Stimulated activated CD4-positive, alpha-beta T cell treated with anti-CD3 and anti-CD28 coated beads, TNF-alpha, amount 100 ng/mL, for 4 hours (primary cell): ENCODE data around the gene NACC2.
"Not testable (repeated sequence)": the region's sequence is repeated elsewhere in the genome, so short reads cannot be mapped to it uniquely, and the experiment has no call there.

ENCODE experiments used
- DNase-seq, 3 experiments: peaks; one replicate each; pipeline ENCODE4 v3.0.0-alpha.2; 2020; ENCODE audit warnings: low read depth in 3 of 3

NACC2 gene

DNA sequence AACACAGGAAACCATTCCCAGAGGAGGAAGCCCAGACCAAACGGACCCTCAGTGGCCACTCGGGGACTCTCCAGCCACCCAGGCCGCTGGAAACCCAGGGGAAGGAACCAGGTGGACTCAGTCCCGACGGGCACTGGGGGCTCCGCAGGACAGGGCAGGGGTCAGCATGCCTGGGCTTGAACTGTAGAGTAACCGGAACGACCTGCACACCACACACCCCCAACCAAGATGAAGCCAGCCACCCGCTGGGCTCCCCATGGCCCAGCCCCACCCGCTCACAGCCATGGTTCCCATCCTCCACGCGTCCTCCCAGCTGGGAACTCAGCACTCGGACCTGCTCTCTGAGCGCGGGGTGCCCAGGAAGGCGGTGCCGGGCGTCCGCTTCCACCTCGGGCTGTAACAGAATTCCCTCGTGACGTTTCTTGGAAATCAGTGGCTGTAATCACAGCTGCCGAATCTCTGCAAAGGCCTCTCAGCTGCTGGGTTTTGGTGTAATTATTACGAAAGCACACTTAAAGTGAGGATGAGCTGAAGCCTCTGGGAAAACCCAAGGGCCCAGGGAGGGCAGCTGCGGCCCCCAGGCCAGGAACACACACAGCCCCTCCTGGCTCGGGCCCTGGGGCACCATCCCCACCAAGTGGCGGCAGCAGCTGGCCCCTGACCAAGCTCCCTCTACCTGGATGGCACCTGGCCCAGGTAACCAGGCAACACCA, 13.8 kb downstream of the NACC2 start:
- DNase-seq: no peak

DNA sequence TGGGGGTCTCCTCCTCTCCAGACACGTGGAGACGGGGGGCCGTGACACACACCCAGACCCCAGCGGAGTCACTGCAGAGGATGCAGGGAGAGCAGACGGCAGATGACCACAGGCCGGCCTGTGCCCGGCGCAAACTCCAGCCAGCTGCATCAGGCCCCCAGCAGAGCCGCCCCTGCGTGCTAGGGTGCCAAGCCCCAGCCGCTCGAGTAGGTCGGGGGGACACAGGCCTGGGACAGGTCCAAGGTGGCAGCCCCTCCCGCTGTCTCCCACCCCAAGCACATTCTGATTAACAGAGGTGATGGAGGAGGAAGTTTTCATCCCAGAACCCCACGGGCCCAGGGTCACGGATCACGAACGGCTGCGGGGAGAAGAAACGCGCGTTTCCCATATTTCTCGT, 14.4 kb downstream of the NACC2 start:
- no peak for DNase-seq

DNA sequence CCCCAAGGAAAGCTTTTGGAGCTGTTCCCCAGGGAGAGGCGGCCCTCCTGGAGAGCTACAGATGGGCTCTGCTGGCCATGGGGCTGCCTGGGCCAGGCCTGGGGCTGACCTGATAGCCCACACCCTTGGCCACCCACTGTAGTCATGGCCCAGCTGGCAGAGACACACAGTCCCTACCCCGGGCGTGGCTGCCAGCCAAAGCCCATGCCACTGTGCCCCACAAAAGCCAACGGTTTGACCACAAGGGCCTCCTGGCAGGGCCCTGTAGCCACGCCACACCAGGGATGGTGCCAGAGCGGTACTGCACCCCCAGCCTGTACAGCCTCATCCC, 15.2 kb downstream of the NACC2 start:
- no peak for DNase-seq

DNA sequence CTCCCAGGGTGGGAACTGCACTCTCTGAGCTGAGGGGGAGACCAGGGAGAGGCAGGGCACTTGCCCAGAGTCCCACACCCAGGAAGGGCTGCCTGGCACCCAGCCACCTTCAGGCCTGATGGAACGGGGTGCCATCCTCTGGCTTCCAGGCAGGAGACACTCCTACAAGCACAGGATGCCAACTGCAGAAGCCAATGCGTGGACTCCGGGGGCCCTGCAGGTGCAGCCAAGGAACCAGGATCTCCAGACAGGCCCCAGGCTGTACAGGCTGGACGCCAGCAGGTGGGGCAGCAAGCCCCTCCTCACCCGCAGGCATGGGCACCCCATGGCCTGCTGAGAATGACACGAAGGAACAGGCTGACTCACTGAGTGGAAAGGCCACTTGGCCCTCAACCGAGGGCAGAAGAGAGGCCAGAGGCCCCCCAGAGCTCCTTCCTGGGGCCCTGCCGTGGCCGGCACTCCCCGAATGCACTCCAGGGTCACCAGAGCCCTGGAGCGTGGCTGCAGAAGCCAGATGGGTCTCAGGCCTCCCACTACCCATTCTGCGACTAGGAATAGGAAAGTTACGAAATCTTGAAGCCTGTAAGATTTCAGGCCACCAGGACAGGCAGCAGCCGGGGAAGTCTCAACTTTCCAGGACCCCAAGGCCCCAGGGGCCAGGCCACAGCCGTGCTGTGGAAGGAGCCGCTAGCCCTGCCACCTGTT, 15.7 kb downstream of the NACC2 start:
- no peak for DNase-seq

DNA sequence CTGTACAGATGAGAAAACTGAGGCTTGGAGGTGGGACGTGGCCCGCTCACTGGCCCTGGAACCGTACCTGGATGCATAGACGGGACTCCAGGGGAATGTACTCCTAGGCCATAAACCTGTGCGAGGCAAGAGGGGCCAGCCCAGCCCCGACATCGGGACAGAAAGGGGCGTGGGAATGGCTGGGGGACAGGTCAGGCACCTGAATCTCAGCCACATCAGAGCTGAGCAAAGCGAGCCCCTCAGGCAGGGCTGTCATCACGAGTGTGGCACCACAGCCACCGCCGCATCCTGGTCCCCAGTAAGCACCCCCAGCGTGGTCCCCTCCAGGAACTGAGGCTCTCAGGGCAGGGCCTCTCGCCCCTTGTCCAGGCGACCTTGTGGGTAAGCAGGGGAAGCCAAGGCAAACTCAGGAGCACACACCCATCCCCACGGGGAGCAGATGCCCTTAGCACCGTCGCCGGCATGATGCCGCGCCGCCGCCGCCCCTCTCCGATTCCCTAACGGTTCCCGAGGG, 16.5 kb downstream of the NACC2 start:
- DNase-seq: no peak

DNA sequence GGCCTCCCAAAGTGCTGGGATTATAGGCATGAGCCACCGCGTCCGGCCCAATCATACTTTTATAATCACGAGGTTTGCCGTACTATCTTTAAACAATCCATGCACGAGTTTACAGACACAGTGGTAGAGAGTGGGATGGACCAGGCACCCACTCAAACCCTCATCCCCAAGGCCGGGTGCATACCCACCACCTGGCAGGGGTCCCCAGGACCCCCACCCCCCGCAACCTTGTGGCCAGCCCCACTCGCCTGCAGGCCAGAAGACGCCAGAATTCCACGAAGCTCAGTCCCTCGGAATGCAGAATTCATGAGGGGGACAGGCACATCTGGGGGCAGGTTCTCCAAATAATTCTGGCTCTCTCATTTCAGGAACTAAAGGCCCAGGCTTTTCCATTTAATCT, 17.1 kb downstream of the NACC2 start:
- DNase-seq: no peak

DNA sequence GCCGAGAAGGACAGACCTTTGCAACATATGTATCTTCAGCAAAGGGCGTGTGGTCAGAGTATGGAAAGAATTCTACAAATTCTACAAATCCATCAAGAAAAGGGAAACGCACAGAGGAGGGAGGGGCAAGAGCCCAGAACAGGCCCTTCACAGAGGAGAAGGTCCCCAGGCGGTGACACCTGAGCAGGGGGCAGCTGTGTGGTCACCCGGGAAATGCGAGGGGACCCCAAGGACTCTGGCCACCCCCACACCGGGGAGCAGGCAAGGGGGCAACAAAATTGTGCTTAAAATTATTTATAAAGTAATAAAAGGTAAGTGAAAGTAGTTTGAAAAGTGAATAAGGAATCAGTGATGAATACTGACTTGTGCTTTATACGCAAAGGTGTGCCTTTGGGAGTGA, 17.6 kb downstream of the NACC2 start:
- no peak for DNase-seq

DNA sequence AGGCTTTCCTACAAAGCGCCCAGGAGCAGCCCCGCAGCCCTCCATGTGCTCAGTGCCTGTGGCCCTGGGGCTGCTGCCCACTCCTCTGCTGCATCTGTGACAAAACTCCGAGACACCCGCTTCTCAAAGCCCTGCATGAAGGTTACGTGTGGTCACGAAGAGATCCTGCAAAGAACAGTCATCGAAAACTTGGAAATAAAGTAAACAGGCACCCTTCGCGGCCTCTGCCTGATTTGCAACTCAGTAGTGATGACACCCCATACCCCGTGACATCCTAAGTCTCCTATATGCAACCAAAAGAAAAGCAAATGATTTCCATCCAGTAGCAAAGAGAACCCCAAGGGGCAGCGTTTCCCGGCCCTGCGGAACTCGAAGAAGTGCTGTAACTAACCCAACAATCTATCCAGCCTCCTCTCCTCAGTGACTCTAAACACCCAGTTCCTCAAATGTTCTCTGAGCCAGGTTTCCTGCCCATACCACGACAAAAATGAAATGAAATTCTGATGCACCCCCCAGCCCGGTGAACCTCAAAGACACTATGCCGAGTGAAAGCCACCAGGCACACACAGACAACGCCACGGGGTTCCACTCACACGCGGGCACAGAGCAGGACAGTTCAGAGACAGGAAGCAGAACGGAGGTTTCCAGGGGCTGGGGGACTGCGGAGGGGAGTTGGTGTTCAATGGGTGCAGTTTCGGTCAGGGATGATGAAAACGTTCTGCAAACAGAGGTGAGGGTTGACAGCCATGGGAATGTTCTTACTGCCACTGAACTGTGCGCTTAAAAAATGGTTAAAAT, 19.0 kb downstream of the NACC2 start:
- no peak for DNase-seq

DNA sequence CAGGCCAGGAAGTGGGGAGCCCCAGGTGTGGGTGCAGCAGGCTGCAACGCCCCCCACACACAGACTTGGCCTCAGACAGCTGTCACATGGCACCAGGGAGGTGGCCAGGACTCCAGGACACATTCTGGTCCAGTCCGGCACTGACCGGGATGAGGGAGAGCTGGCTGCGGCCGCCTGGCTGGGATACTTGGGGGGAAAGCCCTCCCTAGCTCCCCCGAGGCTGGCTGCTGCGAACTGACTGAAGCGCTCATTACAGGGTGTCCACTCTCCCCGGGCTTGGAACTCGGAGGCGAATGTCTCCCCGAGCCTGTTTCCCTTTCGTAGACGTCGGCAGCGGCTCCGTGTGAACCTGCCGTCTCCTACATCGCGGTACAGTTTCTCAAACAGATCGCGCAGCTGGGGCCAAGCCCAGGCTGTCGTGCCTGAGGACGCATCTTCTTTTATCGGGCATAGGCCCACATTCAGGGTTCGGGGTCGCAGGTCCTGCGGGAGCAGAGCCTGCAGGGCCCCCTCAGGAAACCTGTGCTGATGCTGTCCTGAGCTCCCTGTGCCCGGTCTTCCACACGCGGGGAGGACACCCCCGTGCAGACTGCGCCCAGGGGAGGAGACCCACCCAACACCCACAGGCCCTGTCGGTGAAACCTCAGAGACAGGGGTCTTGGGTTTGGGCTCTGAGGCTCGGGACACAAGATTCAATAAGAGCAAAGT, 19.8 kb downstream of the NACC2 start:
- no peak for DNase-seq

DNA sequence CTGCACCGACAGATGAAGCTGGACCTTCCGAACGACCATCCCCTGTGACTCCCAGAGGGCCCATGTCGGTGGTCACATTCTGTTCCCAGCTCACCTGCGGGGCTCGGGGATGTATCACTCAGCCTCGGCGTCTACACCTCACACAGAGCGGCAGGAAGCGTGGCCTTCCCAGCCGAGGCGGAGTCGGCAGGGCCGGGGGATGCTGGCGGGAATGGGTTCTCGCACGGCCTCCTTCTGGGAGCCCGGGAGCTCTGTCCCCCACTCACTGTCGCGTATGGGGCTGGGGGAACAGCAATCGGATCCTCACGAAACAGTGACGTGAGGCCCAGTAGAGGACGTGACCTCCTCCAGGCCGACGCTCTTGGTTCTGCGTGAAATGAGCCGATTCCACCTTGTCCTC, 20.4 kb downstream of the NACC2 start:
- no peak for DNase-seq

DNA sequence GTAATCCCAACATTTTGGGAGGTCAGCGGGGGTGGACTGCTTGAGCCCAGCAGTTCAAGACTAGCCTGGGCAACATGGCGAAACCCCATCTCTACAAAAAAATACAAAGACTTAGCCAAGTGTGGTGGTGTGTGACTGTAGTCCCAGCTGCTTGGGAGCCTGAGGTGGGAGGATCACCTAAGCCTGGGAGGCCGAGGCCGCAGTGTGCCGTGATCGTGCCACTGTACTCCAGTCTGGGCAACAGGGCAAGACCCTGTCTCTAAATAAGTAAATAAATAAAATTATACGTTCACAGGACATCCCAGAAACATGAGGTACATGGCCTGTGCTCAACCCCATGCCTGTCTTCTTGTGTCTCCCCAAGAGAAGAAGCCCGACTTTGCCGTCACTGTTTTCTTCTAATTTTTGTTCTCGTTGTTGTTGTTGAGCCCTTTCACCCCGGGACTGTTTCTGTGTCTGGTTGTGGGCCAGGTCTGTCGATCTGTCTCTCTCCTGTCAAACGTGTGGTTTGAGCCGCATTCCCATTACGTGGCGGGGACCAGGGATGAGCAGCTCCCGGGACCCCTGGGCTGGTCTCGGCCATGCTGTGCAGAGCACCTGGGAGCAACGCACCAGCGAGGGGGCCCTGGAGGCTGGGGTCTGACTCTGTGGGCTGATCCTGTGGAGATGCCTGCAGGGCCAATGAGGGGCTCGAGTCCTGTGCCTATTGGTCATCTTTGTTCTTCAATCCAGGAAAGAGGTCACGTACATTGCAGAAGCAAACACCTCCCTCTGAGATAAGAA, 32.2 kb downstream of the NACC2 start:
- DNase-seq: no peak

DNA sequence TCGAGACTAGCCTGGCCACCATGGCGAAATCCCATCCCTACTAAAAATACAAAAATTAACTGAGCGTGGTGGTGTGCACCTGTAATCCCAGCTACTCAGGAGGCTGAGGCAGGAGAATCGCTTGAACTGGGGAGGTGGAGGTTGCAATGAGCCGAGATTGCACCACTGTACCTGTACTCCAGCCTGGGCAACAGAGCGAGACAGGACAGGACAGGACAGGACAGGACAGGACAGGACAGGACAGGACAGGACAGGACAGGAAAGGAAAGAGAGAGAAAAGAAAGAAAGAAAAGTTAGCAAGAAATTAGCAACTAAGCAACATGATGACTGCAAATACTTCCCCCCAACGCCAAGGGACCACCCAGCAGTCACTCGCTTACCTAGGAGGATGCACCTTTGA, 33.2 kb downstream of the NACC2 start:
- not testable (repeated sequence) for DNase-seq

DNA sequence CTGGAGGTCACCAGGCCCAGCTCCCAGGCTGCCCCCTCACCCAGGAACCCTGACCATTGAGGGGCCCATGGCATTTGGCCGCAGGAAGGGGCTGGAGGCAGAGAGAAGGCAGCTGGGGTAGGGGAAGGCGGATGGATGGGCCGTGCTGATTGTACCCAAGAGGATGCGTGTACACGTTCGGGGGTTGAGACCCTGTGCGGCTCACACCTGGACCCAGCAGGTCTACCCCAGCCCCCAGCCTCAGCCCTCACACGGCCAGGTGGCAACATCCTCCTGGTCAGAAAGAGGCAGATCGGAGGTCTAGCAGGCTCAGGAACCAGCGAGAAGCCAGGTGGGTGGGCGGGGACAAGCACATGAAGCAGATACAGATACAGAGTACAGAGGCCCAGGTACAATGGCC, 33.7 kb downstream of the NACC2 start:
- DNase-seq: no peak

DNA sequence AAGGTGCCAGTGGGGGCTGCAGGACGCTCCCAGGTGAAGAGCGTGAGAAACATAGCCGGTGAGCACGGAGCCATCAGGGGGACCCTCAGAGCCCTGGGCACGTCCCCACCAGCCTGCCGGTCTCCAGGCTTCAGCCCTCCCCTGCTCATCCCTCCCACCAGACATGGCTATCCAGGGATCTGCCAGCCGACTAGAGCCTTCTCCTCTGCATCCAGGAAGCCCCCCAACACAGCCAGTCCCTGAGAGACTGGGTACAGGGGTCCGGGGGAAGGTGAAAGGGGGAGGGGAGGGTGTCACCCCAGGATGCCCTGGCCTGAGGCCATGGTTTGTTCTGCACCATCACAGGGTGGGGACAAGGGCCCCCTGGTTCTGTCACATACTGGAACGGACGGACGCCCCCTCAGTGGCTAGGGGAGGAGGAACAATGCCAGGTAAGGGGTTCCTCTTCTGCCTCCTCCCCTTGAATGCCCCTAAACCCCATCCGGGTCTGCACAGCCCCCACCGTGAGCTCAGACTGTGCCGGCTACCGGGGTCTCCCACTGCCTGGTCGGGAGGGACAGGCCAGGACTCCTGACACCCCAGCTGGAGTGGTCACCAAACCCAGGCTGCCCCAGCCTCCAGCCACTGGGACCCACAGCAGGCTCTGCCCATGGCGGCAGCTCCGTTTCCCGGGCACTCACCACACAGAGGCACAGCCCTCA, 34.3 kb downstream of the NACC2 start:
- DNase-seq: no peak

DNA sequence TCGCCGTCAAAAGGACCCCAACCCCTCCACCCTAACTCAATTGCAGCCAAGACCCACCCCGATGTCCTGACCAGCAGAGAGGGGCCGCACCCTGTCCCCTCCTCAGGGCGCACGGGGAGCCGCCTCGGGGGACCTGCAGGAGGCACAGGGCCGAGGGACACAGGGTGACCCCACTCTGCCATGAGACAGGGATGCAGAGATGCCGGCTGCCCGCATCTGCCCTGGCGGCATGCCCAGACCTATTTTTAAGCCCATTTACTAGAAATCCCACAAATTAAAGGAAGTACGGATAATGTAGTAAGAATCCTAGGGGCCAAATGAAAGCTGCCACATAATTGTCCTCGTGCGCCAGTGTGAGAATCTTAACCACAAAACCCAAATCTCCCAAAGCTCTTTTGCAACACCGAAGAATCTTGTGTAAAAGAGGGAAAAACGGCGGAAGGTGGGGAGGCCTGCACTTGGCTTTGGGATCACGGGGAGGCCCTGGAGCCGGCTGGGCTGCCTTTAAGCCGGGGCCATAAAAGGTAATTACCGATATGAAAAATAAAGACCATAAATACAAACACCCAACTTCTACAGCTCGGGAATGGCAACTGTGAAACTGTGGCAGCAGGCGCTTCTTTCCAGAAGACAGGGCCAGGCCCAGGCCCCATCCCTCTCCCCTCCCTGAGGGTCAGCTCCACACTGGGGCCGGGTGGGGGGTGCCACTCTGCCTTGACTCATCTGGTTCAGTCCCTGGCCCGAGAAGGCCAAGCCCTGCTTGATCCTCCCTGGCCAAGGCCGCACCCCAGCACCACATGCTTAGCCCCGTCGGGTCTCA, 35.0 kb downstream of the NACC2 start:
- DNase-seq: no peak

DNA sequence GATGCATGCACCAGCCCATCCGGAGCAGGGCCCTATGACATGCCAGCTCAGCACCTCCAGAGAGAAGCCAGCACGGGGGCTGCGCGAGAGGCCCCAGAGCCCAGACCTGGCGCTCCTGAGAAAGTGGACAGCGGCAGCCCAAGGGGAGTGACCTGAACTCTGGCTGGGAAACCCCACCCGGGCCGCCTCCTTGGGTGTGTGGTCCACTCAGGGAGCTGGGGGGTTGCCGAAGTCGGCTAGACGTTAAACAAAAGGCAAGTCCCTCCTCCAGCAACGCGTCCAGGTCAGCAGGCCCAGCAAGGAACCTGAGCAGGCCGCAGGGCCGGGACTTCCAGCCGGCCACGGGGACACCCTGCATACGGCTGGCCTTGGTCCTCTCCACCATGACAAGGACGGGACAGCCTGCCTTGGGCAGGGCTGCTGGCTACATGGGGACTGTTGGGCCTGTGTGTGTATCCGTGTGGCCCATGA, 35.7 kb downstream of the NACC2 start:
- no peak for DNase-seq

DNA sequence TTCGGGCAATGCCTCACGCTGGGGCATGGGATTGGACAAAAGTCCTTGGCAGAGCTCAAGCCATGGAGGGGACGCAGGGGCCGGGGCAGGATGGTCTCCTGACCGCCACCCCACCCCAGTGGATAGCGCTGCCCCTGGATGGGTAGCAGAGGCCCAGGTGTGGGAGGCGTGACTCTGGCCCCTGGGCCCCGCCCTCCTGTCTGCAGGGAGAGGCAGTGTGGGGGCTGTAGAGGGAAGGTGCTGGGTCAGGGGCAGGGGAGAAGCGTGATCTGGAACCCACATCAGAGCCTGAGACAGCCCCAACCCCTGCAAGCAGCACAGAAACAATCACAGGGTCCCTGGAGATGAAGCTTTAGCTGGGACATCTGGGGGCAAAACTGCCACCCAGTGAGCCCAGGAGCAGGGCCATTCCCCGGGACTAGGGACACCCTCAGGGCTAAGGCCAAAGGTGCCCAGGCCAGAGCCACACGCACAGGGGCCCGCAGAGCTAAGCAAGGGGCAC, 36.2 kb downstream of the NACC2 start:
- DNase-seq: no peak

DNA sequence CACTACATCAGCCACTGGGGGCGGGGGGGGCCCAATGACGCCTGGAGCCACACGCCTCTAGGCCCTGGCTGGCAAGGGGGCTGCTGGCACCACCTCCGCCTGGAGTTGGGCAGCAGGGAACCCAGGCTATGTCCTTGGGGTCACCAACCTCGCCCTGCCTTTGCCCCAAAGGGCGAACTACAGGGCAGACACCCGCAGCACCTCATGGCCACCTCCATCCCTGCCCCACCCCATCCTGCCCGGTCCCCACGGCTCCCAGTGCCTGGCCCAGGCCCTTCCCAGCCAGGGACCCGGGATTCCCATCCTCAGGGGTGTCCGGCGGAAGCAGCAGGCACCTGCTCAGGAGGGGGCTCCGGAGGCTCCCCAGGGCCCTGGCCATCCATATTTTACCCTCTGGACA, 37.0 kb downstream of the NACC2 start:
- no peak for DNase-seq

DNA sequence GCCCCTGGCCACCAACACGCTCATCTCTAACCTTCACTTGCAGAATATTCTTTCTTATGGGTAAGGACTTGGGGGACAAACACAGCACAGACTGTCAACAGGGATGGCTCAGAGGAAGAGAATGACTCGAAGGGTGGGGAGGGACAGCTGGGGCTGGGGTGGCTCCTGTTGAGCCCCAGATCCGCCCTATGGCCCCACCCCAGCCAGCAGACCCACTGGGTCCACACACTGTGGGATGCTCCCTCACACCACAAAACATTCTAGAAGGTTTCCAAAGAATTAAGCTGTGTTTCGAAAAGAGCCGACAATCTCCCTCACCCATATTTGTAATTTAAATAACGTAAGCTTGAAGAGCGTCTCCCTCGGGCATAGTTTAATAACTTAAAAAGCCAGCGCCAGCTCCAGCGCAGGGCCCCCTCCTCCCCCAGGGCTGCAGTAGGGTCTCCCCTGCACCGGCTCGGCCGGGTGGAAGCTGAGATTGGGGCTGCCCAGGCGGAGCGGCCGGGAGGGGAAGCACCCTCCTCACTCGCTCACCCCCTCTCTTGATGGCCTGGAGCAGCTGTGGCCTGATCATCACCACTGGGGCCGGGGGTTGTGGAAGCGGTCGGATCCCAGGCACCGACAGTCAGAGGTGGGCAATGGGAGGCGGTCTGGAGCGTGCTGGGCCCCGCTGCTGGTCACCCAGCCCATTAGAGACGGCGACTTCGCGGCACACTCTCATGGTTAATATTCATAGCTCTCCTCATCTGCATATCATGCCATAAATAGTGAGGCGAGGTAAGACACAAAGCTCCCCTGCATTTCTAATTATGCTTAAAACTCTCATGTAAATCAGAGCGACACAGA, 37.6 kb downstream of the NACC2 start:
- DNase-seq: no peak
